CD14-positive monocyte (primary cell): ENCODE data around the gene FAM237A. TPM values are rescaled to one million over a fixed set of nuclear protein-coding genes. Genes with fewer than 3 reads are reported as not detected.

Experiments used
- DNase-seq, 3 donors: peaks; one replicate each; pipeline ENCODE4 v3.0.0-alpha.2; 2011 to 2022
- H2AFZ ChIP-seq: 2 replicates; pipeline ENCODE4 v1.6.0; 2012; ENCODE audit warnings: mild to moderate bottlenecking, low read depth, low read length, inconsistent platforms; ENCODE audit not compliant: insufficient read depth, poor library complexity, severe bottlenecking
- H3K27ac ChIP-seq, 2 donors: 1 replicate in 1 of 2; 2 replicates in 1 of 2; pipeline ENCODE4 v1.5.1; 2012 to 2013; ENCODE audit warnings: low read length in 2 of 2, control low read depth in 1 of 2, inconsistent platforms in 1 of 2, low read depth in 1 of 2, mild to moderate bottlenecking in 1 of 2
- H3K27me3 ChIP-seq, 2 donors: one replicate each; pipeline versions ENCODE4 v1.6.0 to v1.6.1; 2011 to 2013; ENCODE audit warnings: low read length in 2 of 2; ENCODE audit not compliant: control insufficient read depth in 2 of 2, insufficient read depth in 2 of 2
- H3K36me3 ChIP-seq, 2 donors: replicated peaks in 1 of 2; 1 replicate in 1 of 2; 2 replicates in 1 of 2; pipeline versions ENCODE4 v1.5.1 to v1.6.1; 2012 to 2013; ENCODE audit warnings: low read length in 2 of 2, control low read depth in 1 of 2, inconsistent platforms in 1 of 2, mild to moderate bottlenecking in 1 of 2; ENCODE audit not compliant: insufficient read depth in 2 of 2, control insufficient read depth in 1 of 2
- H3K4me1 ChIP-seq, 2 donors: 1 replicate in 1 of 2; 2 replicates in 1 of 2; pipeline versions ENCODE4 v1.5.1 to v1.6.1; 2012 to 2013; ENCODE audit warnings: low read length in 2 of 2, control low read depth in 1 of 2, inconsistent platforms in 1 of 2, mild to moderate bottlenecking in 1 of 2, moderate library complexity in 1 of 2; ENCODE audit not compliant: insufficient read depth in 2 of 2, control insufficient read depth in 1 of 2
- H3K4me2 ChIP-seq: replicated peaks from 2 replicates; pipeline ENCODE3; 2012; ENCODE audit warnings: low read length, moderate library complexity, mild to moderate bottlenecking; ENCODE audit not compliant: poor library complexity, severe bottlenecking; ENCODE audit errors: extremely low read depth
- H3K4me3 ChIP-seq, 3 experiments: fragments of 200-600 bp in 1 of 3; sonication (generic) in 1 of 3; replicated peaks in 1 of 3; 1 replicate in 2 of 3; 2 replicates in 1 of 3; pipeline ENCODE4 v1.5.1; 2011 to 2013; ENCODE audit warnings: low read length in 3 of 3, mild to moderate bottlenecking in 3 of 3, control low read depth in 2 of 3, low read depth in 2 of 3, inconsistent platforms in 1 of 3, moderate library complexity in 1 of 3
- H3K79me2 ChIP-seq: 2 replicates; pipeline ENCODE4 v1.6.0; 2012; ENCODE audit warnings: mild to moderate bottlenecking, control low read depth, inconsistent platforms, low read length, moderate library complexity; ENCODE audit not compliant: insufficient read depth
- H3K9ac ChIP-seq: 2 replicates; pipeline ENCODE4 v1.6.0; 2017; ENCODE audit warnings: low read length, mild to moderate bottlenecking; ENCODE audit not compliant: insufficient read depth, poor library complexity, severe bottlenecking
- H3K9me3 ChIP-seq, 2 donors: replicated peaks in 1 of 2; 1 replicate in 1 of 2; 2 replicates in 1 of 2; pipeline versions ENCODE4 v1.5.1 to v1.6.1; 2012 to 2013; ENCODE audit warnings: low read length in 2 of 2, control low read depth in 1 of 2; ENCODE audit not compliant: control insufficient read depth in 1 of 2, insufficient read depth in 1 of 2
- H4K20me1 ChIP-seq: 2 replicates; pipeline ENCODE4 v1.6.0; 2012; ENCODE audit warnings: mild to moderate bottlenecking, low read length, control low read depth, moderate library complexity; ENCODE audit not compliant: insufficient read depth
- H3K27ac Mint-ChIP-seq, 7 donors: one replicate each; pipeline ENCODE4 v1.8.0; 2020; ENCODE audit warnings: mild to moderate bottlenecking in 7 of 7, mixed read lengths in 7 of 7, moderate library complexity in 6 of 7, inconsistent platforms in 2 of 7
- H3K27me3 Mint-ChIP-seq, 3 donors: one replicate each; pipeline ENCODE4 v1.8.0; 2021 to 2022; ENCODE audit warnings: low read depth in 3 of 3, mild to moderate bottlenecking in 3 of 3, mixed read lengths in 3 of 3, moderate library complexity in 3 of 3, inconsistent platforms in 1 of 3
- H3K36me3 Mint-ChIP-seq, 2 donors: one replicate each; pipeline ENCODE4 v1.8.0; 2020; ENCODE audit warnings: mixed read lengths in 2 of 2, inconsistent platforms in 1 of 2, mild to moderate bottlenecking in 1 of 2
- H3K4me1 Mint-ChIP-seq: one replicate; pipeline ENCODE4 v1.8.0; 2020; ENCODE audit warnings: mild to moderate bottlenecking, mixed read lengths
- H3K4me3 Mint-ChIP-seq, 2 donors: one replicate each; pipeline ENCODE4 v1.8.0; 2020; ENCODE audit warnings: mild to moderate bottlenecking in 2 of 2, mixed read lengths in 2 of 2, moderate library complexity in 1 of 2
- H3K9me3 Mint-ChIP-seq, 7 donors: one replicate each; pipeline ENCODE4 v1.8.0; 2020 to 2022; ENCODE audit warnings: mixed read lengths in 7 of 7, mild to moderate bottlenecking in 6 of 7, moderate library complexity in 6 of 7, inconsistent platforms in 2 of 7
- CTCF ChIP-seq: fragments of 200-600 bp; IDR thresholded peaks from one replicate; pipeline ENCODE4 v1.8.0; 2022; ENCODE audit warnings: antibody characterized with exemption, mild to moderate bottlenecking
- WGBS: methylation state at CpG from one replicate; pipeline ENCODE4 v1.1.5; 2013; ENCODE audit warnings: missing lambda C conversion rate; ENCODE audit not compliant: insufficient coverage; 5-methylcytosine and 5-hydroxymethylcytosine counted together
- intact Hi-C, 2 donors: fragments of 100-400 bp; cut with micrococcal nuclease; formaldehyde crosslinking; loops; one replicate each; pipeline versions ENCODE4 v1.15.0 to v1.15.1; 2023
- polyA plus RNA-seq, 3 donors: library from polyadenylated mRNA; depleted of rRNA in 1 of 3; unstranded in 2 of 3; stranded (reverse) in 1 of 3; fragments of 300-500 nt in 2 of 3; fragments of >200 nt in 1 of 3; fragmentation: Illumina TruSeq in 2 of 3; gene quantifications; 1 replicate in 2 of 3; 2 replicates in 1 of 3; pipeline ENCODE4 v1.2.3, GENCODE V29; 2012 to 2021

FAM237A gene
- polyA plus RNA-seq, 3 donors, result not detected

GRCh38 chr2:206616151-206616550 is 26.1 kb upstream of the FAM237A start:
- no peak for DNase-seq
- intact Hi-C loops, result no loop called here
- Histone ChIP-seq H3K4me3 (no peak overlapping the region), H3K36me3 (no peaks in the 10 kb centered on the region), H4K20me1 (no peaks in the 10 kb centered on the region), H3K4me2 (no peak overlapping the region), H3K9me3 (no peaks in the 10 kb centered on the region), H3K4me1 (no peaks in the 10 kb centered on the region), H3K79me2 (no peaks in the 10 kb centered on the region), H3K9ac (no peak overlapping the region), H2AFZ (no peak overlapping the region), H3K27me3 (no peaks in the 10 kb centered on the region), H3K27ac (no peak overlapping the region)
- peaks cover 1 to 4% (median 2%) of the 10 kb centered on the region in 3 donors for H3K27me3 Mint-ChIP-seq
- TF ChIP-seq CTCF, result no peak
- H3K4me1 Mint-ChIP-seq, result no peaks in the 10 kb centered on the region
- no peak overlapping the region for H3K4me3 Mint-ChIP-seq
- peaks cover 0 to 8% (median 0%) of the 10 kb centered on the region in 7 donors for H3K9me3 Mint-ChIP-seq
- H3K36me3 Mint-ChIP-seq, result no peaks in the 10 kb centered on the region
- H3K27ac Mint-ChIP-seq, result no peak overlapping the region
- 69% methylated on average over 2 of the region's 2 CpGs for WGBS

GRCh38 chr2:206619011-206619410 is 23.3 kb upstream of the FAM237A start:
- Histone ChIP-seq H3K9me3 (no peaks in the 10 kb centered on the region), H2AFZ (no peak overlapping the region), H3K4me2 (no peak overlapping the region), H4K20me1 (no peaks in the 10 kb centered on the region), H3K27me3 (no peaks in the 10 kb centered on the region), H3K9ac (no peak overlapping the region), H3K79me2 (no peaks in the 10 kb centered on the region), H3K36me3 (no peaks in the 10 kb centered on the region), H3K4me1 (no peaks in the 10 kb centered on the region), H3K4me3 (no peak overlapping the region), H3K27ac (no peak overlapping the region)
- TF ChIP-seq CTCF, result no peak
- Mint-ChIP-seq H3K27me3 (peaks cover 0 to 2% (median 2%) of the 10 kb centered on the region in 3 donors), H3K36me3 (no peaks in the 10 kb centered on the region), H3K9me3 (peaks cover 0 to 8% (median 0%) of the 10 kb centered on the region in 7 donors), H3K4me1 (no peaks in the 10 kb centered on the region), H3K27ac (no peak overlapping the region), H3K4me3 (no peak overlapping the region)
- intact Hi-C loops, result no loop called here
- DNase-seq, result no peak
- 100% methylated on average over 1 of the region's 3 CpGs for WGBS
